Bronchial smooth muscle cell (primary cell): Measurements from ENCODE around the gene APP. TPM values are rescaled to one million over a fixed set of nuclear protein-coding genes. Genes with fewer than 3 reads are reported as not detected.

Experiments used
- total RNA-seq: library from RNA; depleted of rRNA; stranded (reverse); fragments of >200 nt; gene quantifications from 2 replicates; pipeline ENCODE4 v1.2.1, GENCODE V29; 2014

APP gene
- 731 and 911 TPM in 2 replicates for total RNA-seq

DNA sequence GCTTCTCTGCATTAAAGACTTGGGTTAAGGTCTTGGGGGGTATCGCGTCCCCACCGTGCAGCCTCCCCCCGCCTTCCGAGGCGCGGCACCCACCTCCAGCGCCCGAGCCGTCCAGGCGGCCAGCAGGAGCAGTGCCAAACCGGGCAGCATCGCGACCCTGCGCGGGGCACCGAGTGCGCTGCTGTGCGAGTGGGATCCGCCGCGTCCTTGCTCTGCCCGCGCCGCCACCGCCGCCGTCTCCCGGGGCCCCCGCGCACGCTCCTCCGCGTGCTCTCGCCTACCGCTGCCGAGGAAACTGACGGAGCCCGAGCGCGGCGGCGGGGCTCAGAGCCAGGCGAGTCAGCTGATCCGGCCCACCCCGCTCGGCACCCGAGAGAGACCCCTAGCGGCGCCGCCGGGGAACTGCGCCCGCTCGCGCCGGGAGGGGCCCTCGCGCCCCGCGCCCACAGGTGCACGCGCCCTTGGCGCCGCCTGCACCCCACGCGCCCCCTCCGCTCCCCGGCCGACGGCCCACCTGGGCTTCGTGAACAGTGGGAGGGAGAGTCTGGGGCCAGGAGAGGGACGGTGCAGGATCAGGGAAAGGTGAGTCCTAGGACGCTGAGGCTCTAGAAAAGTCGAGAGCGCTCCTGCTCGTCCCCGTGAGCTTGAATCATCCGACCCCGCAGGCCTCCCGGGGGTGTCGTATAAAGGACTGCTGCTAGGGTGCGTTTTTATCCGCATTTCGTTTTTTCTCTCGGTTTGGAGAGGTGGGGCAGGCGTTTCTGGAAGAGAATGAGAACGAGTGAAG, at the start of gene APP:
TSS of gene APP (minus strand) at position 300 of the 787 bp plus-strand sequence. CDS start at position 150, 150 bp downstream.

